Stimulated activated CD4-positive, alpha-beta T cell treated with anti-CD3 and anti-CD28 coated beads, TNF-alpha, amount 100 ng/mL, for 24 hours (primary cell): ENCODE results near the gene NEUROD2.

Experiments used
- DNase-seq, 3 experiments: peaks; one replicate each; pipeline ENCODE4 v3.0.0-alpha.2; 2020; ENCODE audit warnings: low read depth in 3 of 3

The NEUROD2 gene

GRCh38 chr17:39635614-39636176, 28.0 kb upstream of the NEUROD2 start:
- DNase-seq: no peak

GRCh38 chr17:39634384-39634871, 26.7 kb upstream of the NEUROD2 start:
- no peak for DNase-seq

GRCh38 chr17:39633570-39634183, 26.0 kb upstream of the NEUROD2 start:
- DNase-seq: no peak

GRCh38 chr17:39632153-39632941, 24.6 kb upstream of the NEUROD2 start:
- no peak for DNase-seq

GRCh38 chr17:39631403-39631802, 23.7 kb upstream of the NEUROD2 start:
- DNase-seq: no peak

GRCh38 chr17:39629898-39630297, 22.2 kb upstream of the NEUROD2 start:
- DNase-seq: no peak

GRCh38 chr17:39629494-39629880, 21.8 kb upstream of the NEUROD2 start:
- DNase-seq: no peak

- DNase-seq: no peak
Measured at GRCh38 chr17:39628655-39629493, 21.2 kb upstream of the NEUROD2 start.

GRCh38 chr17:39627712-39628516, 20.2 kb upstream of the NEUROD2 start:
- no peak for DNase-seq

GRCh38 chr17:39627047-39627711, 19.5 kb upstream of the NEUROD2 start:
- no peak for DNase-seq

- DNase-seq: no peak
Measured at GRCh38 chr17:39626171-39627046, 18.7 kb upstream of the NEUROD2 start, which contains the start of gene PPP1R1B. PPP1R1B (plus strand) TSS chr17:39626952; CDS start chr17:39627393, 441 bp downstream.

- no peak for DNase-seq
Measured at GRCh38 chr17:39625198-39625785, 17.6 kb upstream of the NEUROD2 start.

- no peak for DNase-seq
Measured at GRCh38 chr17:39624313-39624712, 16.6 kb upstream of the NEUROD2 start.

- peak; percentile 76 to 89 (median 81) for DNase-seq
Measured at GRCh38 chr17:39623356-39623950, 15.7 kb upstream of the NEUROD2 start.

- DNase-seq: peak in 1 of 3 experiments; percentile 37
Measured at GRCh38 chr17:39622380-39623006, 14.8 kb upstream of the NEUROD2 start.

- peak; percentile 79 to 85 (median 84) for DNase-seq
Measured at GRCh38 chr17:39621523-39622379, 14.0 kb upstream of the NEUROD2 start.

GRCh38 chr17:39619786-39620101, 12.0 kb upstream of the NEUROD2 start:
- no peak for DNase-seq
